ENCODE measurements around the gene ZNF813. TPM values are rescaled to one million over a fixed set of nuclear protein-coding genes. Genes with fewer than 3 reads are reported as not detected.
"Not testable (repeated sequence)": the region's sequence is repeated elsewhere in the genome, so short reads cannot be mapped to it uniquely, and the experiment has no call there.

ZNF813 gene
- total RNA-seq, 2 donors from 2014 or later, result 7.9 to 8.2 TPM

DNA sequence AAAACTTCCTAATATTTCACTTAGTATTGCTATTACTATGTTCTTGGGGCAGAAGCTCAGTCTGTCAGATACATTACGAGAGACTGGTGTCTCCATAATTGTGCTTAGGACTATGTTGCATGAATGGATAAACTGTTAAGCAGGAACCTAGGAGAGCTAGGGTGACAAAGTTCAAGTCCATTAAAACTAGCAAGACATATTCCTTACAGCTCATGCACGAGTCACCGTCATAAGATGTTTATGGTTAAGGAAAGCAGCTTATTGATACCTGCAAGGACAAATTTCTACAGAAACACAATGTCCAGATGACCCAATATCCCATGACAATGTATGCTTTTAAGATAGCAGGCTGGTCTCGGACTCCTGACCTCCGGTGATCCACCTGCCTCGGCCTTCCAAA lies 5.7 kb upstream of the ZNF813 start:
- H3K9me3 Mint-ChIP-seq, result peaks cover 25 to 30% of the 10 kb centered on the region in 2 donors
- peaks cover 28 to 45% of the 10 kb centered on the region in 2 donors for H3K36me3 Mint-ChIP-seq (ENCODE audit: insufficient read depth in 2 of 2)
- DNase-seq, result no peak
- ATAC-seq (replicated peaks in 1 of 2), result no peak
- H3K4me1 Mint-ChIP-seq (ENCODE audit: low read depth), result peaks cover 8% of the 10 kb centered on the region
- peaks cover 12% of the 10 kb centered on the region for H3K27me3 Mint-ChIP-seq (ENCODE audit: low read depth)
- H3K27ac Mint-ChIP-seq, result no peak overlapping the region
- H3K4me3 Mint-ChIP-seq, result no peak overlapping the region

DNA sequence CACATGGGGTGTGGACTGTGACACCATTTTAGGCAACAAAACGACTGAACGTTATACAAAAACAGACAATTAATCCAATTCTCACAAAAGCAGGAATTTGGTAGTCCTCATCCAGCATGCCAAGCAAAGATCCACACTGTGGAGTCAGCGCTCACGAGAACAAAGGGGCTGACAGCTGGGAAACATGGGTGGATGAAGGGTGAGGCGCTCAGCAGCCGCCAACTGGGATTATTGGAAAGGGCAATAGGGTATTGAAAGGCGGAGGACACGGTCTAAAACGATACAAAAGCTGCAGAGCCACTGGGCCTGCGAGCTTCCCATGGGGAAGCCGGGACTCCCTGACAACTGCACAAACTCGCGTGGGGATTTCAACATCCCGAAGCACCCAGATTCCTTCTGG lies 4.7 kb upstream of the ZNF813 start:
- Mint-ChIP-seq H3K36me3 (ENCODE audit: insufficient read depth in 2 of 2) (peaks cover 21 to 38% of the 10 kb centered on the region in 2 donors), H3K27me3 (ENCODE audit: low read depth) (peaks cover 12% of the 10 kb centered on the region), H3K9me3 (peaks cover 21 to 26% of the 10 kb centered on the region in 2 donors), H3K27ac (no peak overlapping the region), H3K4me1 (ENCODE audit: low read depth) (peaks cover 9% of the 10 kb centered on the region), H3K4me3 (peak overlapping the region in 1 of 2 donors; percentile 40)
- DNase-seq (no peak), ATAC-seq (replicated peaks in 1 of 2) (no peak)

GRCh38 chr19:53463263-53463662 lies 4.3 kb upstream of the ZNF813 start:
- peak in 1 of 2 donors; percentile 8 for DNase-seq
- no peak for ATAC-seq (replicated peaks in 1 of 2)
- Mint-ChIP-seq H3K4me1 (ENCODE audit: low read depth) (peaks cover 12% of the 10 kb centered on the region), H3K4me3 (peak overlapping the region in 1 of 2 donors; percentile 40), H3K9me3 (peaks cover 20 to 24% of the 10 kb centered on the region in 2 donors), H3K36me3 (ENCODE audit: insufficient read depth in 2 of 2) (peaks cover 19 to 37% of the 10 kb centered on the region in 2 donors), H3K27ac (no peak overlapping the region), H3K27me3 (ENCODE audit: low read depth) (peaks cover 12% of the 10 kb centered on the region)

DNA sequence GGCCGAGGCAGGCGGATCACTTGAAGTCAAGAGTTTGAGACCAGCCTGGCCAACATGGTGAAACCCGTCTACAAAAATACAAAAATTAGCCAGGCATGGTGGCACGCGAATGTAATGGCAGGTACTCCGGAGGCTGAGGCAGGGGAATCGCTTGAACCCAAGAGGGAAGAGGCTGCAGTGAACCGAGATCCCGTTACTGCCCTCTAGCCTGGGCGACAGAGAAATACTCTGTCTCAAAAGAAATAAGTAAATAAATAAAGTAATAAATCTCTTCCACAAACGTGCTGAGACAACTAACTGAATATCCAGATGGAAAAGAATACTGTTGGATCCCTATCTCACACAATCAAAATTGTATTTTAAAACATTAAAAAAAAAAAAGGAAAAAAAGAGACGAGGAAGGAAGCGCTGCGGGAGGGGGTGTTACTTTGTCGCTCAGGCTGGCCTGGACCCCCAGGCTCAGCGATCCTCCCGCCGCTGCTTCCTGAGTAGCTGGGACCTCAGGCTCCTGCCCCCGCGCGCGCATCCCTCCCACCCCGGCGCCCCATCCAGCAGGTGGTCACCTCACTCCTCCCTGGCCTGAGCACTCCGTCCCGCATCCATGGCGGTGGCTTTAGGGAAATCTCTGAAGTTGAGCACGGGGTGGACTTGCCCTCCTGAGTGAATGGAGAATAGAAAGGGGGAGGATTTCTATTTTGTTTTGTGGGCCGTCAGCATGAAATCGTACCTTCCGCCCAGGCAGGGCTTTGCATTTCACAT lies 628 bp upstream of the ZNF813 start:
- H3K27ac Mint-ChIP-seq, result no peak overlapping the region
- H3K27me3 Mint-ChIP-seq (ENCODE audit: low read depth), result peaks cover 12% of the 10 kb centered on the region
- ATAC-seq (replicated peaks in 1 of 2) (peak in 1 of 2 donors; percentile 36), DNase-seq (no peak)
- H3K36me3 Mint-ChIP-seq (ENCODE audit: insufficient read depth in 2 of 2), result peaks cover 17 to 30% of the 10 kb centered on the region in 2 donors
- H3K4me1 Mint-ChIP-seq (ENCODE audit: low read depth), result peaks cover 31% of the 10 kb centered on the region
- H3K9me3 Mint-ChIP-seq, result peaks cover 12% of the 10 kb centered on the region in 2 donors
- peak overlapping the region; percentile 76 to 86 for H3K4me3 Mint-ChIP-seq

GRCh38 chr19:53468628-53469027 lies 1.1 kb downstream of the ZNF813 start:
- H3K9me3 Mint-ChIP-seq; H3K27me3 Mint-ChIP-seq (ENCODE audit: low read depth); ATAC-seq (replicated peaks in 1 of 2); DNase-seq: not testable (repeated sequence)
- H3K27ac Mint-ChIP-seq, result peak overlapping the region; percentile 1
- H3K36me3 Mint-ChIP-seq (ENCODE audit: insufficient read depth in 2 of 2), result peaks cover 14 to 34% of the 10 kb centered on the region in 2 donors
- H3K4me1 Mint-ChIP-seq (ENCODE audit: low read depth), result peaks cover 34% of the 10 kb centered on the region
- H3K4me3 Mint-ChIP-seq, result peak overlapping the region; percentile 76 to 86

GRCh38 chr19:53471916-53472315 lies 4.4 kb downstream of the ZNF813 start:
- H3K36me3 Mint-ChIP-seq (ENCODE audit: insufficient read depth in 2 of 2), result peaks cover 19 to 41% of the 10 kb centered on the region in 2 donors
- ATAC-seq (replicated peaks in 1 of 2) (no peak), DNase-seq (no peak)
- peaks cover 7 to 9% of the 10 kb centered on the region in 2 donors for H3K9me3 Mint-ChIP-seq
- H3K27ac Mint-ChIP-seq, result no peak overlapping the region
- H3K4me1 Mint-ChIP-seq (ENCODE audit: low read depth), result peaks cover 26% of the 10 kb centered on the region
- H3K4me3 Mint-ChIP-seq, result no peak overlapping the region
- H3K27me3 Mint-ChIP-seq (ENCODE audit: low read depth), result no peaks in the 10 kb centered on the region

- not testable (repeated sequence) for H3K4me1 Mint-ChIP-seq (ENCODE audit: low read depth); H3K27me3 Mint-ChIP-seq (ENCODE audit: low read depth); H3K4me3 Mint-ChIP-seq; ATAC-seq (replicated peaks in 1 of 2); H3K27ac Mint-ChIP-seq; DNase-seq
- Mint-ChIP-seq H3K36me3 (ENCODE audit: insufficient read depth in 2 of 2) (peaks cover 27 to 58% of the 10 kb centered on the region in 2 donors), H3K9me3 (peaks cover 11 to 12% of the 10 kb centered on the region in 2 donors)
Observed at GRCh38 chr19:53474832-53475231, 7.3 kb downstream of the ZNF813 start.

DNA sequence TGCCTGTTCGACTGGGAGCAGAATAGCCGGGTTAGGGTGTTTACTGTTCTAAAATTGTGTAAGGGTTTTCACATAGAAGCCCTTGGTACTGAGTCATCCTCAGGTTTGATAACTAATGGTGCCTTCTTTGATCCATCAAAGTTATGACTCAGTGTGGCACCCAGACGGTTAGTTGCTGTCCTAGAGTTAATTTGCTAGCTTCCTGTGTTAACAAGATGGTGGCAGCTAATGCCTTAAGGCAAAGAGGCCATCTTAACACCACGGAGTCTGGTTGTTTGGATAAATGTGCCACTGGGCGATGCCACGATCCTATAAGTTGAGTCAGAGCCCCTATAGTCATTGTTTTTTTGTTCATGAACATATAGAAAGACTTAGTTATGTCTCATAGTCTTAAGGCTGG lies 7.9 kb downstream of the ZNF813 start:
- peak in 1 of 2 donors; percentile 43 for ATAC-seq (replicated peaks in 1 of 2)

GRCh38 chr19:53483751-53484150 lies 16.2 kb downstream of the ZNF813 start:
- not testable (repeated sequence) for H3K4me1 Mint-ChIP-seq (ENCODE audit: low read depth); DNase-seq; H3K4me3 Mint-ChIP-seq; H3K27me3 Mint-ChIP-seq (ENCODE audit: low read depth); H3K27ac Mint-ChIP-seq; ATAC-seq (replicated peaks in 1 of 2)
- H3K9me3 Mint-ChIP-seq, result peaks cover 11 to 23% of the 10 kb centered on the region in 2 donors
- peaks cover 46 to 78% of the 10 kb centered on the region in 2 donors for H3K36me3 Mint-ChIP-seq (ENCODE audit: insufficient read depth in 2 of 2)

More for the DNA sequence above, 7.9 kb downstream of the ZNF813 start:
- Mint-ChIP-seq H3K9me3 (peaks cover 9 to 11% of the 10 kb centered on the region in 2 donors), H3K36me3 (ENCODE audit: insufficient read depth in 2 of 2) (peaks cover 28 to 62% of the 10 kb centered on the region in 2 donors)
- not testable (repeated sequence) for DNase-seq; H3K4me3 Mint-ChIP-seq; H3K4me1 Mint-ChIP-seq (ENCODE audit: low read depth); H3K27me3 Mint-ChIP-seq (ENCODE audit: low read depth); H3K27ac Mint-ChIP-seq

DNA sequence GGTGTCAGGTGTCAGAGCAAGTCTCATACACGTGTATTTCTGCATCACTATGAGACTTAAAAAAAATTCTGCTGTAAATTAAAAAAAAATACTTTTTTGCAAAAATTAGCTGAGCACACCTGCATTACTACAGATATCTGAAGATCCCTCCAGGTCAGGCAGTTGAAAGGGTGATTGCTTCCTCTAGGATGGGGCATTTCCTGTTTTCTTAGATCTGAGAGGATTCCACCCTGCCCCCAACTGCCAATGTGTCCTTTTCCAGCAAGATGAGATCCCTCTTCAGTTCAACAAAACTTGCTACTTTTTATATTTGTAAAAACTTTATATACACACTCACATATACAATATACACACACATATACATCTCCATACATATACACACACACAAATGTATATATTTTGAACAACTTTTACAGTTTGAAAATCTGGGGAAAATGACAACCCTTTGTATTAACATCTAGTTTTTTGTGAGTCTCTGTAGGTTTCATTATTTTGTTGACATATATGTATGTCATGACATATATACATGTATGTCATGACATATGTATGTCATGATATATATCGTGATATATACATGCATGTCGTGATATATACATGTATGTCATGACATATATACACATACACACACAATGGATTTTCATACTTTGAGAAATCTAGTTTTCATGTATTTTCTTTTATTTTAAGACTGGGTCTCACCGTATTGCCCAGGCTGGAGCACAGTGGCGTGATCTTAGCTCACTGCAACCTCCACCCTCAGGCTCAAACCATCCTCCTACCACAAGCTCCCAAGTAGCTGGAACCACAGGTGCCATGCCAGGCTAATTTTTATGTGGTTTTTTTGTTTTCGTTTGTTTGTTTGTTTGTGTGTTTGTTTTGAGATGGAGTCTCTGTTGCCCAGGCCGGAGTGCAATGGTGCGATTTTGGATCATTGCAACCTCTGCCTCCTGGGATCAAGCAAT lies 17.8 kb downstream of the ZNF813 start:
- H3K36me3 Mint-ChIP-seq (ENCODE audit: insufficient read depth in 2 of 2), result peaks cover 44 to 76% of the 10 kb centered on the region in 2 donors
- no peak overlapping the region for H3K4me3 Mint-ChIP-seq
- no peak for ATAC-seq (replicated peaks in 1 of 2)
- H3K9me3 Mint-ChIP-seq, result peaks cover 9 to 20% of the 10 kb centered on the region in 2 donors
- no peak overlapping the region for H3K27ac Mint-ChIP-seq
- no peaks in the 10 kb centered on the region for H3K4me1 Mint-ChIP-seq (ENCODE audit: low read depth)
- H3K27me3 Mint-ChIP-seq (ENCODE audit: low read depth), result no peaks in the 10 kb centered on the region
- no peak for DNase-seq

GRCh38 chr19:53492153-53492552 lies 24.6 kb downstream of the ZNF813 start:
- no peaks in the 10 kb centered on the region for H3K4me1 Mint-ChIP-seq (ENCODE audit: low read depth)
- ATAC-seq (replicated peaks in 1 of 2) (no peak), DNase-seq (no peak)
- no peaks in the 10 kb centered on the region for H3K27me3 Mint-ChIP-seq (ENCODE audit: low read depth)
- H3K36me3 Mint-ChIP-seq (ENCODE audit: insufficient read depth in 2 of 2), result peaks cover 58 to 72% of the 10 kb centered on the region in 2 donors
- no peak overlapping the region for H3K4me3 Mint-ChIP-seq
- H3K9me3 Mint-ChIP-seq, result peaks cover 21 to 37% of the 10 kb centered on the region in 2 donors
- peak overlapping the region; percentile 52 for H3K27ac Mint-ChIP-seq

GRCh38 chr19:53497311-53498023 lies 29.9 kb downstream of the ZNF813 start:
- H3K36me3 Mint-ChIP-seq (ENCODE audit: insufficient read depth in 2 of 2), result peaks cover 28 to 31% of the 10 kb centered on the region in 2 donors
- not testable (repeated sequence) for H3K27me3 Mint-ChIP-seq (ENCODE audit: low read depth); DNase-seq; ATAC-seq (replicated peaks in 1 of 2); H3K4me3 Mint-ChIP-seq; H3K4me1 Mint-ChIP-seq (ENCODE audit: low read depth); H3K27ac Mint-ChIP-seq
- peaks cover 14 to 25% of the 10 kb centered on the region in 2 donors for H3K9me3 Mint-ChIP-seq

Data from activated T-cell treated with anti-CD3 and anti-CD28 coated beads, Interleukin-2, amount 50 U/mL, for 72 hours (primary cell).